ENCODE data around the gene MFAP2.

DNA sequence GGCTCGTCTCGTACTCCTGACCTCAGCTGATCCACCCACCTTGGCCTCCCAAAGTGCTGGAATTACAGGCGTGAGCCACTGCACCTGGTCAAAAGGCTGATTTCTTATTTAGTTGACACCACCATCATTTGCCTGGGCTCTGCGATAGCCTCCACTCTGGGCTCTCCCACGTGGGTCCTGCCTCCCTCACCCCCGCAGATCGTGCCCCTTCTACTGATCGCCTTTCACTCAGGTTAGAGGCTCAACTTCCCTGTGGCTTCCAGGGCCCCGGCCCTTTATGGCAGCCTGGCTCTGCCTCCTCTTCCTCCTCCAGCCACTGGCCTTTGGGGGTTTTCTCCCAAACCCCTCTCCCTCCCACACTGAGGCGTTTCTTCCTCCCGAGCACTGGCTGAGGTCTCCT, 2.5 kb upstream of the MFAP2 start:
- TF ChIP-seq, protein P1, sequence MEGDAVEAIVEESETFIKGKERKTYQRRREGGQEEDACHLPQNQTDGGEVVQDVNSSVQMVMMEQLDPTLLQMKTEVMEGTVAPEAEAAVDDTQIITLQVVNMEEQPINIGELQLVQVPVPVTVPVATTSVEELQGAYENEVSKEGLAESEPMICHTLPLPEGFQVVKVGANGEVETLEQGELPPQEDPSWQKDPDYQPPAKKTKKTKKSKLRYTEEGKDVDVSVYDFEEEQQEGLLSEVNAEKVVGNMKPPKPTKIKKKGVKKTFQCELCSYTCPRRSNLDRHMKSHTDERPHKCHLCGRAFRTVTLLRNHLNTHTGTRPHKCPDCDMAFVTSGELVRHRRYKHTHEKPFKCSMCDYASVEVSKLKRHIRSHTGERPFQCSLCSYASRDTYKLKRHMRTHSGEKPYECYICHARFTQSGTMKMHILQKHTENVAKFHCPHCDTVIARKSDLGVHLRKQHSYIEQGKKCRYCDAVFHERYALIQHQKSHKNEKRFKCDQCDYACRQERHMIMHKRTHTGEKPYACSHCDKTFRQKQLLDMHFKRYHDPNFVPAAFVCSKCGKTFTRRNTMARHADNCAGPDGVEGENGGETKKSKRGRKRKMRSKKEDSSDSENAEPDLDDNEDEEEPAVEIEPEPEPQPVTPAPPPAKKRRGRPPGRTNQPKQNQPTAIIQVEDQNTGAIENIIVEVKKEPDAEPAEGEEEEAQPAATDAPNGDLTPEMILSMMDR (tag by site-specific recombination; IDR thresholded peaks at IDR 0.05), result no peak
- TF ChIP-seq ZNF76 (tag by site-specific recombination; IDR thresholded peaks at IDR 0.05; ENCODE audit: borderline replicate concordance, low read depth) (no peak), YY1 (tag by site-specific recombination; IDR thresholded peaks at IDR 0.05) (no peak), GLIS1 (tag by site-specific recombination; IDR thresholded peaks at IDR 0.05) (no peak), TRIM28 (IDR thresholded peaks at IDR 0.05; ENCODE audit: borderline replicate concordance, low read length) (no peak), REPIN1 (tag by site-specific recombination; IDR thresholded peaks at IDR 0.05; ENCODE audit: low read depth) (no peak), MZF1 (tag by site-specific recombination; IDR thresholded peaks at IDR 0.05; ENCODE audit: borderline replicate concordance) (no peak), ZNF623 (tag by site-specific recombination; IDR thresholded peaks at IDR 0.05) (no peak), ZNF121 (tag by site-specific recombination; IDR thresholded peaks at IDR 0.05) (no peak)
- TF ChIP-seq, protein P2, sequence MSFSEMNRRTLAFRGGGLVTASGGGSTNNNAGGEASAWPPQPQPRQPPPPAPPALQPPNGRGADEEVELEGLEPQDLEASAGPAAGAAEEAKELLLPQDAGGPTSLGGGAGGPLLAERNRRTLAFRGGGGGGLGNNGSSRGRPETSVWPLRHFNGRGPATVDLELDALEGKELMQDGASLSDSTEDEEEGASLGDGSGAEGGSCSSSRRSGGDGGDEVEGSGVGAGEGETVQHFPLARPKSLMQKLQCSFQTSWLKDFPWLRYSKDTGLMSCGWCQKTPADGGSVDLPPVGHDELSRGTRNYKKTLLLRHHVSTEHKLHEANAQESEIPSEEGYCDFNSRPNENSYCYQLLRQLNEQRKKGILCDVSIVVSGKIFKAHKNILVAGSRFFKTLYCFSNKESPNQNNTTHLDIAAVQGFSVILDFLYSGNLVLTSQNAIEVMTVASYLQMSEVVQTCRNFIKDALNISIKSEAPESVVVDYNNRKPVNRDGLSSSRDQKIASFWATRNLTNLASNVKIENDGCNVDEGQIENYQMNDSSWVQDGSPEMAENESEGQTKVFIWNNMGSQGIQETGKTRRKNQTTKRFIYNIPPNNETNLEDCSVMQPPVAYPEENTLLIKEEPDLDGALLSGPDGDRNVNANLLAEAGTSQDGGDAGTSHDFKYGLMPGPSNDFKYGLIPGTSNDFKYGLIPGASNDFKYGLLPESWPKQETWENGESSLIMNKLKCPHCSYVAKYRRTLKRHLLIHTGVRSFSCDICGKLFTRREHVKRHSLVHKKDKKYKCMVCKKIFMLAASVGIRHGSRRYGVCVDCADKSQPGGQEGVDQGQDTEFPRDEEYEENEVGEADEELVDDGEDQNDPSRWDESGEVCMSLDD (tag by site-specific recombination; IDR thresholded peaks at IDR 0.05), result no peak

All from HEK293 (cell line).